GM19395 (cell line): ENCODE measurements around the gene PPM1M.

Source experiments
- ATAC-seq: cut with Tn5 transposase; IDR thresholded peaks from one replicate; pipeline ENCODE4 v1.9.1; 2021; ENCODE audit warnings: mild to moderate bottlenecking, moderate library complexity; ENCODE audit not compliant: unreplicated experiment

PPM1M gene

GRCh38 chr3:52216585-52217408 is 28.8 kb upstream of the PPM1M start:
- no peak for ATAC-seq

- no peak for ATAC-seq
Observed at GRCh38 chr3:52217409-52217805, 28.2 kb upstream of the PPM1M start.

GRCh38 chr3:52218026-52218425 is 27.5 kb upstream of the PPM1M start:
- no peak for ATAC-seq

GRCh38 chr3:52218454-52218853 is 27.1 kb upstream of the PPM1M start:
- no peak for ATAC-seq

- ATAC-seq = no peak
Observed at GRCh38 chr3:52218937-52219650, 26.5 kb upstream of the PPM1M start.

- peak; percentile 52 for ATAC-seq
Observed at GRCh38 chr3:52220380-52221026, 25.1 kb upstream of the PPM1M start.

GRCh38 chr3:52221141-52221562 is 24.4 kb upstream of the PPM1M start:
- no peak for ATAC-seq

- no peak for ATAC-seq
Observed at GRCh38 chr3:52221563-52222318, 23.8 kb upstream of the PPM1M start.

GRCh38 chr3:52222319-52223221 is 23.0 kb upstream of the PPM1M start:
- ATAC-seq = no peak

GRCh38 chr3:52223449-52224408 is 21.8 kb upstream of the PPM1M start:
- ATAC-seq = no peak

- peak; percentile 78 for ATAC-seq
Observed at GRCh38 chr3:52225452-52226228, 19.9 kb upstream of the PPM1M start, which contains the start of gene TLR9. Gene TLR9, minus strand, starts transcription at chr3:52225645. Its CDS starts 116 bp downstream, at chr3:52225529.

- peak; percentile 17 for ATAC-seq
Observed at GRCh38 chr3:52226229-52226817, 19.2 kb upstream of the PPM1M start.

- no peak for ATAC-seq
Observed at GRCh38 chr3:52227117-52227516, 18.4 kb upstream of the PPM1M start.

- no peak for ATAC-seq
Observed at GRCh38 chr3:52227766-52228165, 17.8 kb upstream of the PPM1M start.

GRCh38 chr3:52228266-52228665 is 17.3 kb upstream of the PPM1M start:
- ATAC-seq = no peak

- ATAC-seq = no peak
Observed at GRCh38 chr3:52228751-52229291, 16.7 kb upstream of the PPM1M start.

- no peak for ATAC-seq
Observed at GRCh38 chr3:52229656-52230055, 15.9 kb upstream of the PPM1M start.
